GM19099 (cell line): Measurements from ENCODE around the gene PISD.
A peak's percentile ranks its signal among the peaks of the same experiment; 100 is the strongest.

Source experiments
- POLR2A ChIP-seq: IDR thresholded peaks from 3 replicates; pipeline ENCODE4 v1.6.1; 2011; ENCODE audit warnings: low read depth; ENCODE audit not compliant: insufficient read length; ENCODE audit errors: extremely low read depth

PISD gene

DNA sequence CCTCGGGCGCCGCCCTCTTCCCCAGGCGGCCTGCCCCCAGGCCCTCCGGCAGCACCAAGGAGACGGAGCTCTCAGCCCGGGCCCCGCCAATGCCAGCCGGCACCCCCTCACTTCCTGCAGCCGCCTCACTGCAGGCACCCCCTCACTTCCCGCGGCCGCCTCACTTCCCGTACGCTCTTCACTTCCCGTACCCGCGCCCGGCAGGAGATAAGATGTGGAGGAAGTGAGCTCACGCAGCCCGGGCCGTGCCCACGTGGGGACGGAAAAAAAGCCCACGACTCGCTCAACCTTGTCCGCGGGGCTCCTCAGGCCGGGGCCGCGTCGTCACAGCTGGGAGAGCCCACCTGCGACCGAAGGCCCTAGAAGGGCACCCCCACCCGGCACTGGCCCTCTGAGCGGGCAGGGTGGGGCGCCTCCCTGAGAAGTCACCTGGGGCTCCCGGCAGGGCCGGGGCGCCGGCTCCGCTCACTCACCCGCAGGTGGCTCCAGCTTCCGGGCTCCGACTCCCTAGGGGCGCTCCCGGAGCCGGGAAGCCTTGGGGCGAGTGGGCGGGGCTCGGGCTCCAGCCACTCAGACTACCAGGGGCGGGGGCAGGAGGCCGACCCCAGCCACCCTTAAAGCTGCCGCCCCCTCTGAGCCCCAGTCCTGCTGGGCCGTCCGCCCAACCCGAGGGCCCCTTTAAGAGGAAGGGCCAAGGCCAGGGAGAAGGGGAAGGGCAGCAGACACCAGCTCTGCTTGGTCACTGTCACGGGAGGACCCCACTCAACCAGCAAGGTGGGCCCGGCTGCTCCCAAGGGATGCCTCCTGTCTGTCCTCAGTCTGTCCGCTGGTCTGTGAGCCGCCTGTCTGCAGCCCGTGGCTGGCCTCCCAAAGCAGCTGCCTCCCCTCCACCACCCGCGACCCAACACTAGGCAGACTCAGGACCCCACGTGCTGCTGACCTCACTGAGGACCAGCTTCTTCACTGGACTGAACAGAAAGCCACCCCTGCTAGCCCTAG is 31.4 kb downstream of the PISD start:
- TF ChIP-seq POLR2A, result peak; percentile 26

DNA sequence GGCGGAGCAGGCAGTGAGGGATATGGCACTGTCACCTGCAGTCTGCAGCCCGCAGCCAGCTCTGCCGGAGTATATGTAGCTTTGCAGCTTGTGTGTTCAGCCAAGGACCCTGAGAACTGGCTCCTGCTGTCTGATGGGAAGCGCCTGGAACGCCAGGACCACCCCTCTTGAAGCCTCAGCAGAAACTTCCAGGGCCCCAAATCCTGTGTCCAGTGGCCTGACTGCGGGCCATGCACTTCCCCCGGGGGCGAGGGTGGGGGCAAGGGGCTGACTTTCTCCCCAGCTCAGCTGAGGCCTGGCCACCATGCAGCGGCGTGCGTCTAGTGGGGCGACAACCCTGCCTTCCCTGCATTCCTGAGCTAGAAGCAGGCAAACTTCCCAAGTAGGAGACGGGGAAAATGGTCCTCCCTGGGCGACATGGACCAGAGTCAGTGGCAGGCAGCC is 32.3 kb downstream of the PISD start:
- TF ChIP-seq POLR2A, result no peak

DNA sequence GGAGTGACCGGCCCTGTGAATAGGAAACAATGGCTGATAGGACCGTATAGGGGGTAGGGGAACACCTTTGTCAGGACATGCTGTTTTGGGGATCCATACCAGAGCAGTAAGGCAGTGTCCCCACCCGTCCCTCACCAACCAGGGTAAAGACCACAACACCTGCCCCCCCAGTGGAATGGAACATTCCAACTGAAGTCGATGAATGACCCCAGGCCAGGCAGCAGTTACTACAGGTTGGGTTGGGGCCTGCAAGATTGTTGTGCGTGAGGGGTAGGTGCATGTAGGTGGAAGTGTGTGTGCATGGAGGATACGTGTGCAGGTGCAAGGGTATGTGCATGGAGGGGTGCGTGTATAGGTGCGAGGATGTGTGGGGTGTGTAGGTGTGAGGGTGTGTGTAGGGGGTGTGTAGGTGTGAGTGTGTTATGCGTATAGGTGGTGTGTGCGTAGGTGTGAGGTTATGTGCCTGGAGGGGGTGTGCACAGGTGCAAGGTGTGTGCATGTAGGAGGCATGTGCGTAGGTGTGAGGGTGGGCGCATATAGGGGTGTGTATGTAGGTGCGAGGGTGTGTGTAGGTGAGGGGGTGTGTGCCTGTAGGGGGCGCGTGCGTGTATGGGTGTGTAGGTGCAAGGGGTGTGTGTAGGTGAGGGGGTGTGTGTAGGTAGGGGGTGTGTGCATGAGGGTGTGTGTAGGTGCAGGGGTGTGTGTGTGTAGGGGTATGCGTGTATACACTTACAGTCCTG is 32.9 kb downstream of the PISD start:
- no peak for TF ChIP-seq POLR2A

DNA sequence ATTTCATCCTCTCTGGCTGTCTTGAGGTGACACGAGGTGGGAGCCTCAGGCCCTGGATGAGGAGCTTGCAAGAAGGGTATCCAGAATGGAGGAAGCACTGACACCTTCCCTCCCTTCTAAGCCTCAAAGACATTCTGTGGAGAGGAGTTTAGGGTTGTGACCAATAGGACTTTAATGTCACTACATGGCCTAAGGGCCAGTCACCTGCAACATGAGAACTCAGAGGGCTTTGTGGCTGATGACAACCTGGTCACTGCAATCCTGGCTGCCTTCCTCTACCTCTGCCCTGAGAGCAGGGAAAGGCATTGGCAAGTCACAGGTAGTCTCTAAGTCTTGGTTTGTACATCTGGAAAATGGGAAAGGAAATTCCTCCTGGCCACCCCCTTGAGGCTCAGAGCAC is 33.7 kb downstream of the PISD start:
- TF ChIP-seq POLR2A, result no peak

DNA sequence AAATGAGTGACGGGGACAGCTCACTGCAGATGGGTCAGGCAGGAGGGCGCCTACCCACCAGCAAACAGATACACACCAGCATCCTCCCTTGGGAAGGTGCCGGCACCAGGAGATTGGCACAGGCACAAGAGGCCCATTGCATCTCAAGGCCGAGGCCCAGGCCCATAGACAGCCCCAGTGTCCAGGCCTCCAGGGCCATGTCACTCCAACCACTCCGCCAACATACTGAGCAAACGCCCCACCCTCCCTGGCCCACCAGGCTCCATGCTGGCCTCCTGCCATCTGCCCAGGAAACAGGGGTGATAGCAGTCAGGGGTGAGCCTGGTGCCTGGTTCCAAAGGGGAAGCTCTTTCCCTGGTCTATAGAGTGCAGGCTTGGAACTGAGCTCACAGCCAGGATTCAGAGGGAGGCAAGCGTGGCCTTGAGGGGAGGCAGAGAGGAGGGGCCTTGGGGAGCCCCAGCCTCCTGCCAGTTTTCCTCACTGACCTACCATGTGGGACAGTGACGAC is 34.7 kb downstream of the PISD start:
- TF ChIP-seq POLR2A, result no peak

DNA sequence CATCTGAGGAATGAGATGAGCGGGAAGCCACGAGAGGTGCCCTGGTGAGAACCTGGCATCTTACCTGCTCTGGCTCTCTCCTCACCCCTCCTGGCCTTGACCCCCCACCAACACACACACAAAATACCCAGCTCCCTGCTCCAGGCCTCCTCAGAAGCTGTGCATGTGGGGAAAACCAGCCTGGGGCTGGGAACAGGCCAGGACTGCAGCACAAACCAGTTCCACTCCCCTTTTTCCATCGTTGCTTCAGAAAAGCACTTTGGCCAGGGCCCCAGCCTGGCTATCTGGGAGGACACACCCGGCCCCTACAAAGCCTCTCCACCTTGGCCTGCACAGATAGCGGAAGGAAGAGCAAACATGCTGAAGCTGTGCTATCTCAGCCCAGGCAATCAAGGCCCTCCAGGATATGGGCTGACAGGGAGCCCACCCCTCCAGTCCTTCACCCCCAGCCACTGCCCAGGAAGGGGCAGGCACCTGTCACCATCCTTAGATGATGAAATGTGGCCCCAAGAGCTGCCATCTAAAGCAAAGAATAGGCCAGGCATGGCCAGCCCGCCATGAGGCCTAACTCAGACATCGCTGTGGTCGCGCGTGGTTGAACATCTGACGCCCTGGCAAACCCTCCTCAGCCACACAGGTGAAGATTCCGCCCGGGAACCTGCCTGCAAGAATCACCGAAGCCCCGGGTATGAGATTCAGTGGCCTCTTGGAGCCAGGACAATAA is 35.4 kb downstream of the PISD start:
- TF ChIP-seq POLR2A, result no peak

DNA sequence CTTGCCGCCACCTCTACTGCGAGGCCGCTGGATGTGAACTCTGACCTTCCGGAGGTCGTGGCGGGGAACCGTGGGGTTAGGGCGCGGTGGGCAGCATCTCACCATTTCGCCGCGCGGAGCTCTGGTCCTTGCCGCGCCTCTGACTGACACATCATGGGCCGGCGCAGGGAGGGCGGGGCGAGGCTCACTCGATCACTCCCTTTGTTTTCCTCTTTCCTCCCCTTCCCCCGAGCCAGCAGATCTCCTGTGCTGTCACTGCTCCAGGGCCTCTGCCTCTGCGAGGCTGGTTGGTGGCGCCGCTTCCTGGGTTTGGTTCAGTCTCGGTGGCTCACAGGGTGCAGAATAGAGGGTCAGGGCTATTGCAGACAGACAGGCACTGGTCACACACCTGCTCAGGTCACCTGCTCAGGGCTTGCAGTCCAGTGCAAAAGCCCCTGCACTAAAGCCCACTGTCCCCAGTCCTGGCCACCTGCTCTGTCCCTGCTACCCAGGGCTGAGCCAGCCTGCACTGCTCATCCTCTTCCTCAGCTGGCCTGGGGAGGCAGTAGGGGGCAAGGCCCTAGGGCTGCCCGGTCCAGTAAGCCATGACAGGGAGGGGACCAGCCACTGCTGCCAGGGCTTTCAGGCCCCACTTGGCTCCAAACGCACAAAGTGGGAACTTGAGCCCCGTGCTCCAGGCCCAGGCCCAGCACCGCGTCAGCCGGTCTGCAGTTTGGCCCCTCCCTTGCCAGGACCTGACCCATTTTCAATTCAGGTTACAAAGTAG is 36.2 kb downstream of the PISD start:
- no peak for TF ChIP-seq POLR2A

DNA sequence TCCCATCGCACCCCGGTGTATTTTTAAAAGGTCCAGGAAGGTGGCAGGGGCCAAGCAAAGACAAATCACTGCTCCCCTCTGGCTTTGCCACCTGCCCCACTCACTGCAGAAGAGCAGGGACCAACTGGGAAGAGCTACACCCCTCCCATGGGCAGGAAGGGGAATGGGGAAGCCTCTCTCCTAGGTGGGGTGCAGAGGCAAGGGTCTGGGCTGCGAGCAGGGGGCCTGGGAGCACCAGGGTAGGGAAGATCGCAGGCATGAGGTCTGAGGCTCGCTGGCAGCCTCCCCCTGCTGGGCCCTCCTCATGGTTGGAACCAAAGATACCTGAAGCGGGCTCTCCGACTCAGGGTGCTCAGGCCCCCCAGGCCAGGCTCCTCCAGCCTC is 36.8 kb downstream of the PISD start:
- no peak for TF ChIP-seq POLR2A

DNA sequence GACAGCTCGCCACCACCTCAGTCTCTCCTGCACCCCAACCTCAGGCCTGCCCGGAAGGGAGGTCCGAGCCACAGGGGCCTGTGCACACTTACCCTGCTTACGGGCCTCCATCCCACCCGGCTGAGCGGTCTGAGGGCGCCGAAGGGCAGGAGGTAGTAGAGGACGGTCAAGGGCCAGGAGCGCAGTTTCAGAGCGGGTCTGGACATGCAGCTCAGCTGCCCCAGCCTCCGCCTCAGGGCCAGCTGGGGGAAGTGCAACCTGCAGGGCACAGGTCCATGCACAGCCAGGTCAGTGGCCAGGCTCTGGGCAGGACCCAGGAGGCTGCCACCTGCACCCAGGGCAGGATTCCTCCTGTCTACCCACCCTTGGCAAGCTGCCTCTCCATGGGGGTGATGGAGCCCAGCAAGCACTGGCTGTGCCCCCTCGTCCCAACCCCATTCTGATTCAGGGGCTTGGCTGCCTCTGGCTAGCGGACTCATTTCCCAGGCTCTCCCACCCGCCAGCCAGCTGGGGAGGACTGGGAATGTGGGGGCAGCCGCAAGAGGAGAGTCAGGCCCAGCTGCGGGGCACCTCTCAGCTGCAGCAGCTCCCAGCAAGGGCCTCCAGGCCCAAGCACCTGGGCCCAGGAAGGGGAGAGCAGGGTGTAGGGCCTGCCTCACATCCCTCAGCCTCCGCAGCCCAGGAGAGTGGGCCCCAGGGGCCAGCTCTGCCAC is 38.3 kb downstream of the PISD start:
- TF ChIP-seq POLR2A, result no peak

DNA sequence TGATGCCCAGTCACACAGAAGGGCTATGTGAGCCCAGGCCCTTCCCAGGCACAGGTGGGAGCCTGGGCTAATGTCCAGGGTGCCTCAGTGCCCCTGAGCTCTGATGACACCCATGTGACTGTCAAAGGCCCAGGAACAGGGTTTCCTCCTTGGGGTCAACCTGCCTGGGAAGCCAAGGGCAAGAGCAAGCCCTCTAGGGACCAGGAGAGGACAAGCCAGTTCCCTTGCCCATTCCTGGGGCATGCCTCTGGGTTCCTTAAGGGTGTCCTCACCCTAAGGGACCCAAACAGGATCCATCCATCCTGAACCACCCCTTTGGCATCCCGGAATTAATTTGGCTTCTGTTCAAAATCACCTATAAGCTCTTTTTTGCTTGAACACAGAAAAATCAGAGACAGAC is 39.0 kb downstream of the PISD start:
- TF ChIP-seq POLR2A, result no peak

DNA sequence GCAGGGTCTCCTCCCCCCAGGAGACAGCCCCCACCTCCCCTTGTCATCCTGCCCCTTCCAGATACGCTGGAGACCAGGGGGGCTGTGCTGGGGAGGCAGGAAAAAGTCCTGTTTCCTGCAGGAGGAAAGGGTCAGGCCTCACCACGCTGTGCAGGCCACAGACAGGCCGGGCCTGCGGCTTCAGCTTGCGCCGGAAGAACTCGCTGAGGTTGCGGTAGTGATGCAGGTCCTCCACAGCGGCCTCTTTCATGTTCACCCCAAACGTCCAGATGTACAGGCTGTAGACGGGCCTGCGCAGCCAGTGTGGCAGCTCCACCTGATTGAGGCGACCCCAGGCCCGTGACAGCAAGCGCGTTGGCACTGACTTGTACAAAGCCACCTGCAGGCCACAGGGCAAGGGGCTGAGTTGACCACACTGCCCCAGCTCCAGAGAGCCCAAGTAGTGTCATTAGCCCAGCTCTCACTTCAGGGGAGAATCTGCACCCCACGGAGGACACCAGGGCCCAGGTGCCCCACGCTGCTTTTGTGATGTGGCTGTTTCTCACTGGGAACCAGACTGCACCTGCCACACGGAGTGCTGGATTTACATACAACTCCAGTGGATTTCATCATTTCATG is 40.4 kb downstream of the PISD start:
- TF ChIP-seq POLR2A, result no peak

DNA sequence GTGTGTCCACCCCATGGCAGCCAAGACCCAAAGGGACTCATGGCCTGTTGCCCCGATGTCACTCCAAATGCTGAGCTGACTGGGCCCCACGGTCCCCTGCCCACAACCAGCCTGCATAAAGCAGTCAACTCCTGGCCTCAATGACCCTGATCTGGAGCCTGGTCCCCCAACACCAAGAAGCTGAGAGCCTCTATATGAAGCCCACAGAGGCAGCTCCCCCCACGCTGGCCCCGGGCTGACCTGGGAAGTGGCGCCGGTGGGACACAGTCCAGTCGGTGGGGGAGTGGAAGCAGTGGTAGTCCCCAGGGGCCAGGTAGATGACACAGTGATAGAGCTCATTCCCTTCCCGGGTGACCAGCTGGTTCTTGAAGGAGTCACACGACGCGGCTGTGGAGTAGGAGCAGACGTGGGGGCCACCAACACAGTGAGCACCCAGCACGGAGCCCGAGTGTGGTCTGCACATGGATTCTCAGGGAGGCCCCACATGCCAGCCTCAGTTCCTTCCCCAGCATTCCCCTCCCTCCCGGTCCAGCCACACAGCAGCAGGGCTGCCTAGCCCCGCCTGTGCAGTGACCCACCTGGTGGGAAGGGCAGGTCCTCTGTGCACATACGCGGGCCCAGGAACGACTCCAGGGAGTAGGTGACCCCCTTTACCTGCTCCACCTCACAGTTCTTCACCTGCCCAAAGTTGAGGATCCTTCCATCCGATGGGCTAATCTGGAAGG is 41.1 kb downstream of the PISD start:
- TF ChIP-seq POLR2A, result no peak

DNA sequence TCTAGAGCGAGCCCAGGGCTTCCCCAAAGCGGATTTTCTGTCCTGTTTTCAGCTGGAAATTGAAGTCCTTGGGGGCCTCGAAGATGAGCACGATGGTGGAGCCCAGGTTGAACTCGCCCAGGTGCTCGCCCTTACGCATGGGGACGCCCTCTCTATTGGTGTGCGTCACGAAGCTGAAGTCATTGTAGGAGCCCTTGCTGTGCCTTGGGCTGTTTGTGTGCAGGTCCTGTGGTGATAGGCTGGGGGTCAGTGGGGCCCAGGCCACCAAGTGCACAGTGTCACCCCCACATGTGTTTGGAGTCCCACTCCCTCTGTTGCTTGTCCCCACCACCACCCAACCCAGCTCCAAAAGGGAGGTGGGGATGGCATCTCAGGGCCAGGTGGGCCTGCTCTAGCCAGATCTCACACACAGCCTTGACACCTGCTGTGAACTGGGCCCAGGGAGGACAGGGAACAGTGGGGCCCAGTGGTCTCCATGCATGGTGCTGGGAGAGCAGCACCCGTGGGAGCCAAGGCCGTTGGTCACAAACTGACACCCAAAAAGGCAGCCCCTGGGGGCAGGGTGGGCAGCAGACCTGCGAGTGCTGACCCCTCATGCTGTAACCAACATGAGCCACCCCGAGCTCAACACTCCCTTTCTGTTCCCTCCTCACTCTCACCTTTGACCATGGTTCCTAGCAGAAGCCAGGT is 42.3 kb downstream of the PISD start:
- no peak for TF ChIP-seq POLR2A
